HepG2 (cell line): ENCODE results near the gene CHST3. TPM values are rescaled to one million over a fixed set of nuclear protein-coding genes. Genes with fewer than 3 reads are reported as not detected.

Experiments used
- ATAC-seq: fragments of 200-7000 bp; cut with Tn5 transposase; 3 replicates; pipeline ENCODE4 v1.9.1; 2020; ENCODE audit warnings: mild to moderate bottlenecking, moderate library complexity
- BruUV-seq: library from RNA; stranded (reverse); fragments of 400-500 nt; replicated peaks from 2 replicates; lab custom pipeline; 2021; lab: Mats Ljungman, UMichigan
- CTCF ChIA-PET: fragments of 300-600 bp; formaldehyde crosslinking; extraction: SDS; loops from one replicate; lab custom pipeline; 2021; ENCODE audit warnings: low total read pairs, inconsistent platforms, low intra/inter-chr PET ratio; lab: Yijun Ruan, JAX
- POLR2A ChIA-PET: fragments of 350-600 bp; sonication (Branson Sonifier 250); formaldehyde crosslinking; loops from one replicate; lab custom pipeline; 2020; ENCODE audit warnings: antibody characterized with exemption, inconsistent platforms; lab: Yijun Ruan, JAX
- DNase-seq: peaks from one replicate; pipeline ENCODE4 v3.0.0-alpha.2; 2015; ENCODE audit warnings: low spot score
- FAIRE-seq: peaks from 3 replicates; lab custom pipeline; 2011; peaks lifted over from hg19 to GRCh38; lab: Jason Lieb, UNC
- H2AFZ ChIP-seq: one replicate; pipeline ENCODE4 v1.6.1; 2011; ENCODE audit warnings: low read length, inconsistent platforms
- H3K27ac ChIP-seq: fragments of 300-600 bp; 3 replicates; pipeline ENCODE4 v1.8.0; 2011; ENCODE audit warnings: mixed run types, mild to moderate bottlenecking, mixed read lengths, low read length, inconsistent platforms; ENCODE audit not compliant: insufficient read depth; ENCODE audit errors: extremely low read length
- H3K27me3 ChIP-seq, 2 experiments: fragments of 200-600 bp in 1 of 2; 2 replicates in 1 of 2; 3 replicates in 1 of 2; pipeline versions ENCODE4 v1.6.0 to v1.8.0; 2011; ENCODE audit warnings: low read length in 2 of 2, mild to moderate bottlenecking in 2 of 2, moderate library complexity in 2 of 2, inconsistent platforms in 1 of 2; ENCODE audit not compliant: insufficient read depth in 2 of 2, control insufficient read depth in 1 of 2
- H3K36me3 ChIP-seq, 2 experiments: fragments of 200-600 bp in 1 of 2; replicated peaks in 1 of 2; 2 replicates in 1 of 2; 3 replicates in 1 of 2; pipeline versions ENCODE4 v1.5.1 to v1.8.0; 2011; ENCODE audit warnings: low read length in 2 of 2, inconsistent platforms in 1 of 2; ENCODE audit not compliant: insufficient read depth in 2 of 2, control insufficient read depth in 1 of 2
- H3K4me1 ChIP-seq: 2 replicates; pipeline ENCODE4 v1.5.1; 2012; ENCODE audit warnings: low read length, inconsistent platforms; ENCODE audit not compliant: insufficient read depth
- H3K4me2 ChIP-seq: 2 replicates; pipeline ENCODE4 v1.6.0; 2011; ENCODE audit warnings: low read depth, low read length, inconsistent platforms
- H3K4me3 ChIP-seq, 3 experiments: fragments of 200-600 bp in 1 of 3; sonication (generic), shearing (Covaris generic) in 1 of 3; replicated peaks in 1 of 3; 2 replicates each; pipeline ENCODE4 v1.5.1; 2011 to 2016; ENCODE audit warnings: low read length in 3 of 3, inconsistent platforms in 2 of 3, low read depth in 2 of 3, mild to moderate bottlenecking in 2 of 3, control low read depth in 1 of 3, mixed read lengths in 1 of 3; ENCODE audit not compliant: insufficient read depth in 1 of 3
- H3K79me2 ChIP-seq: one replicate; pipeline ENCODE4 v1.6.1; 2011; ENCODE audit warnings: low read length, inconsistent platforms; ENCODE audit not compliant: insufficient read depth
- H3K9ac ChIP-seq: 2 replicates; pipeline ENCODE4 v1.6.0; 2011; ENCODE audit warnings: mild to moderate bottlenecking, low read depth, low read length, inconsistent platforms; ENCODE audit not compliant: insufficient read depth
- H3K9me3 ChIP-seq: 2 replicates; pipeline ENCODE4 v1.5.1; 2012; ENCODE audit warnings: mild to moderate bottlenecking, low read length
- H4K20me1 ChIP-seq: 2 replicates; pipeline ENCODE4 v1.6.0; 2011; ENCODE audit warnings: inconsistent platforms, mild to moderate bottlenecking, low read length, moderate library complexity; ENCODE audit not compliant: insufficient read depth
- ATF1 ChIP-seq: IDR thresholded peaks from 2 replicates; pipeline ENCODE4 v1.6.1; 2016; ENCODE audit warnings: mild to moderate bottlenecking, control low read depth
- SMYD3 ChIP-seq: sonication (generic); formaldehyde crosslinking; IDR thresholded peaks from 2 replicates; pipeline ENCODE4 v1.8.1; 2023; ENCODE audit warnings: mild to moderate bottlenecking, missing genetic modification reagents
- TCF7 ChIP-seq: sonication (generic); IDR thresholded peaks from 2 replicates; pipeline ENCODE4 v1.6.1; 2016; ENCODE audit warnings: antibody characterized with exemption, low read depth
- ZEB1 ChIP-seq: IDR thresholded peaks from 2 replicates; pipeline ENCODE4 v1.6.1; 2012; ENCODE audit warnings: mild to moderate bottlenecking, low read depth, inconsistent platforms; ENCODE audit not compliant: insufficient replicate concordance
- ZNF557 ChIP-seq: sonication (generic); formaldehyde crosslinking; IDR thresholded peaks from 2 replicates; pipeline ENCODE4 v1.4.0; 2020; ENCODE audit warnings: missing genetic modification reagents
- WGBS: methylation state at CpG from one replicate; pipeline ENCODE4 v1.1.6; 2017; ENCODE audit warnings: low lambda C conversion rate; 5-methylcytosine and 5-hydroxymethylcytosine counted together
- in situ Hi-C: cut with HindIII; loops from 2 replicates; pipeline ENCODE4 v1.10.0; 2017; ENCODE audit warnings: low pct_unique_long_range_greater_than_20kb; ENCODE audit not compliant: extremely low pct_ligation_motif_present
- intact Hi-C: fragments of 100-400 bp; cut with micrococcal nuclease; formaldehyde crosslinking; loops from one replicate; pipeline ENCODE4 v1.10.0; 2022; ENCODE audit not compliant: unreplicated experiment
- polyA plus RNA-seq, 8 experiments: library from polyadenylated mRNA; depleted of rRNA in 3 of 8; stranded (reverse) in 7 of 8; unstranded in 1 of 8; fragments of >200 nt; fragmentation: Illumina TruSeq in 4 of 8; extraction: Trizol in 4 of 8; gene quantifications; 2 replicates each; pipeline versions ENCODE4 v1.2.1 to v1.2.3, GENCODE V29; 2011 to 2016; ENCODE audit warnings: low read depth in 4 of 8, missing spikeins in 1 of 8, mixed read lengths in 1 of 8; ENCODE audit not compliant: insufficient read depth in 1 of 8
- total RNA-seq, 5 experiments: library from RNA; depleted of rRNA; stranded (reverse); fragments of >200 nt; fragmentation: Illumina TruSeq; extraction: Trizol; gene quantifications; 2 replicates each; pipeline ENCODE4 v1.2.3, GENCODE V29; 2016; ENCODE audit warnings: low read depth in 1 of 5
- TF ChIP-seq, protein P1 (sequence below): IDR thresholded peaks from 2 replicates; pipeline ENCODE4 v1.6.1; 2016; ENCODE audit warnings: missing compliant biosample characterization, missing genetic modification reagents, borderline replicate concordance

The CHST3 gene
- total and polyA plus RNA-seq, 2 of the 13 experiments (the other 11 are each of a cell fraction or from before 2014, with no cell fraction given): 7.2 to 18.7 TPM

DNA sequence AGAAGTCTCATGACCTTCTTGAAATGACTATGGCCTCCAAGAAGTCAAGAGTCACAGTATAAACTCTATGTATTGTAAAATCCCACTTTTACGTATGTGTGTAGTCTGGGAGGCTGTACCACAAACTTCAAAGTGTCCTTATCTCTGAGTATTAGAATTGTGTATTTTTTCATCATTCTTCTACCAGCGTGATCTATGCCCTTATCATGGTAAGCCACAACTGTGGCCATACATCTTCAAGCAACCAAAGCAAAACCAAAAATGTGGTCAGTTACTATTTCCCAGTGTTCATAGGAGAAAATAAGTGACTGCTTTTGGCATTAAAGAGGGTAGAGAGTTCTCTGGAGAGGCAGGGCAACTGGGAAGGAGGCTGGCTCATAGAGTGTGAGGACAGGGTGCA, 81.4 kb downstream of the CHST3 start:
- Histone ChIP-seq H3K27me3 (no peaks in the 10 kb centered on the region), H3K79me2 (no peaks in the 10 kb centered on the region), H3K4me3 (no peak overlapping the region), H4K20me1 (no peaks in the 10 kb centered on the region), H3K36me3 (no peaks in the 10 kb centered on the region), H3K9ac (no peak overlapping the region), H3K27ac (peak overlapping the region; percentile 2), H2AFZ (no peak overlapping the region), H3K4me2 (no peak overlapping the region), H3K4me1 (peaks cover 78% of the 10 kb centered on the region), H3K9me3 (peaks cover 5% of the 10 kb centered on the region; the same call in 1 of the 2 replicates)
- CTCF ChIA-PET: interaction anchor here (1.4 to 2.0 kb wide), 2 partner anchors 89 kb away, joined by 3 to 19 read pairs; no protein-coding TSS in a partner anchor
- ATAC-seq (no peak), FAIRE-seq (no peak), DNase-seq (no peak)
- POLR2A ChIA-PET: interaction anchor here (1.9 to 4.9 kb wide), 6 partner anchors 8 to 82 kb away, joined by 5 to 67 read pairs (median 11); partner anchors contain the start of gene CHST3
- no peak for TF ChIP-seq TCF7
- TF ChIP-seq, protein P1, sequence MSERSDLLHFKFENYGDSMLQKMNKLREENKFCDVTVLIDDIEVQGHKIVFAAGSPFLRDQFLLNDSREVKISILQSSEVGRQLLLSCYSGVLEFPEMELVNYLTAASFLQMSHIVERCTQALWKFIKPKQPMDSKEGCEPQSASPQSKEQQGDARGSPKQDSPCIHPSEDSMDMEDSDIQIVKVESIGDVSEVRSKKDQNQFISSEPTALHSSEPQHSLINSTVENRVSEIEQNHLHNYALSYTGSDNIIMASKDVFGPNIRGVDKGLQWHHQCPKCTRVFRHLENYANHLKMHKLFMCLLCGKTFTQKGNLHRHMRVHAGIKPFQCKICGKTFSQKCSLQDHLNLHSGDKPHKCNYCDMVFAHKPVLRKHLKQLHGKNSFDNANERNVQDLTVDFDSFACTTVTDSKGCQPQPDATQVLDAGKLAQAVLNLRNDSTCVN (CRISPR knock-in tag): no peak
- TF ChIP-seq ATF1 (CRISPR knock-in tag): no peak
- TF ChIP-seq ZEB1: no peak
- TF ChIP-seq ZNF557 (CRISPR knock-in tag): no peak
- no peak for TF ChIP-seq SMYD3 (CRISPR knock-in tag)
- WGBS: 89% methylated on average over 2 of the region's 2 CpGs
- intact Hi-C loops (loop anchor here (5.0 to 10.0 kb wide), 3 partner anchors 177 to 292 kb away; no protein-coding TSS in a partner anchor), in situ Hi-C loops (loop anchor here (5.0 to 25.0 kb wide), 2 partner anchors 78 to 708 kb away; no protein-coding TSS in a partner anchor)
- BruUV-seq: no TSS peak
